Heart left ventricle (tissue), 16 donors: ENCODE measurements around the gene PRSS57. TPM values are rescaled to one million over a fixed set of nuclear protein-coding genes. Genes with fewer than 3 reads are reported as not detected.
"Not testable (repeated sequence)": the region's sequence is repeated elsewhere in the genome, so short reads cannot be mapped to it uniquely, and the experiment has no call there.

Experiments
- ATAC-seq, 4 donors: fragments of 200-7000 bp; cut with Tn5 transposase; one replicate each; pipeline ENCODE4 v1.9.1; 2020 to 2022; ENCODE audit warnings: moderate library complexity in 4 of 4, mild to moderate bottlenecking in 3 of 4, moderate number of reproducible peaks in 1 of 4
- DNase-seq, 5 donors: peaks; one replicate each; pipeline ENCODE4 v3.0.0-alpha.2; 2020
- H3K27ac ChIP-seq, 12 donors: fragments of 200-600 bp; sonication (generic) in 4 of 12; one replicate each; pipeline versions ENCODE4 v1.5.0 to v1.8.0; 2016 to 2022; ENCODE audit warnings: mild to moderate bottlenecking in 2 of 12
- H3K27me3 ChIP-seq, 9 donors: fragments of 200-600 bp; sonication (generic) in 2 of 9; one replicate each; pipeline versions ENCODE4 v1.5.1 to v1.8.0; 2016 to 2022; ENCODE audit warnings: mild to moderate bottlenecking in 3 of 9
- H3K36me3 ChIP-seq, 9 donors: fragments of 200-600 bp; sonication (generic) in 2 of 9; one replicate each; pipeline versions ENCODE4 v1.5.0 to v1.8.0; 2018 to 2022; ENCODE audit warnings: mild to moderate bottlenecking in 2 of 9
- H3K4me1 ChIP-seq, 12 donors: fragments of 200-600 bp; sonication (generic) in 4 of 12; one replicate each; pipeline versions ENCODE4 v1.5.0 to v1.8.0; 2016 to 2022; ENCODE audit warnings: mild to moderate bottlenecking in 3 of 12
- H3K4me3 ChIP-seq, 12 donors: fragments of 200-600 bp; sonication (generic) in 4 of 12; one replicate each; pipeline versions ENCODE4 v1.5.0 to v1.8.0; 2017 to 2022; ENCODE audit warnings: mild to moderate bottlenecking in 9 of 12, moderate library complexity in 4 of 12
- H3K9me3 ChIP-seq, 12 donors: fragments of 200-600 bp; sonication (generic) in 4 of 12; one replicate each; pipeline versions ENCODE4 v1.5.0 to v1.8.0; 2016 to 2022; ENCODE audit warnings: mild to moderate bottlenecking in 1 of 12
- CTCF ChIP-seq, 12 donors: fragments of 200-600 bp; sonication (generic) in 4 of 12; IDR thresholded peaks; one replicate each; pipeline versions ENCODE4 v1.5.0 to v1.8.0; 2018 to 2022; ENCODE audit warnings: antibody characterized with exemption in 12 of 12, mild to moderate bottlenecking in 5 of 12
- POLR2A ChIP-seq, 2 donors: fragments of 450-650 bp; IDR thresholded peaks; one replicate each; pipeline ENCODE4 v1.6.1; 2017; ENCODE audit warnings: antibody characterized with exemption in 2 of 2, mild to moderate bottlenecking in 2 of 2, moderate library complexity in 2 of 2
- WGBS, 4 donors: extraction: QIAGEN DNeasy Blood & Tissue Kit in 2 of 4; methylation state at CpG; one replicate each; pipeline versions ENCODE4 v1.1.5 to v1.1.7; 2013 to 2018; 5-methylcytosine and 5-hydroxymethylcytosine counted together
- intact Hi-C, 10 donors: fragments of 100-400 bp; cut with DNase I; formaldehyde crosslinking; loops; one replicate each; pipeline versions ENCODE4 v1.11.1 to v1.14.2; 2022
- polyA plus RNA-seq, 2 donors: library from polyadenylated mRNA; stranded (reverse); fragments of 200-250 nt; gene quantifications; one replicate each; pipeline ENCODE4 v1.2.3, GENCODE V29; 2013
- total RNA-seq, 9 donors: library from RNA; depleted of rRNA in 2 of 9; stranded (reverse); fragments of >200 nt in 2 of 9; fragmentation: NEBNext Ultra II Directional in 3 of 9; extraction: Animal tissue kit (Norgen Biotek cat#: 25700) in 3 of 9; gene quantifications; one replicate each; pipeline versions ENCODE4 v1.1.0 to v1.2.4, GENCODE V29; 2016 to 2023
- donor health status: ischemic (EF 13 %, LVEDD 7.1; RV severe dilation, severe dysfunction).
- donor health status: healthy with polysubstance abuse.
- donor health status: DM: no; HTN: yes; CAD: no.
- donor health status: DM: no; HTN: no; CAD: no.
- donor health status: ischemic (EF 25% LVEDD 6.9; RV normal size, moderate dysfunction).
- donor health status: ischemic (EF 25% LVEDD 5.7; RV mildly dilated, moderate dysfunction).
- donor health status: healthy.
- donor health status: DM: yes; HTN: yes; CAD: no.
- donor health status: ischemic (EF 35%, LVEDD 5.7; RV mildly dilated, moderate dysfunction).
- donor health status: nonischemic (EF 11% LVEDD 7.7; RV severe dilation, severe dysfunction).
- donor health status: DM: yes; HTN: yes; CAD: no.
- donor health status: PGD.
- donor health status: ischemic (EF 29% LVEDD 5.4; RV normal size, mild dysfunction).
- donor health status: nonischemic (EF 23%, LVEDD 6.1; RV moderate dilation, normal function).

PRSS57 gene
- total and polyA plus RNA-seq, 11 donors = not detected

DNA sequence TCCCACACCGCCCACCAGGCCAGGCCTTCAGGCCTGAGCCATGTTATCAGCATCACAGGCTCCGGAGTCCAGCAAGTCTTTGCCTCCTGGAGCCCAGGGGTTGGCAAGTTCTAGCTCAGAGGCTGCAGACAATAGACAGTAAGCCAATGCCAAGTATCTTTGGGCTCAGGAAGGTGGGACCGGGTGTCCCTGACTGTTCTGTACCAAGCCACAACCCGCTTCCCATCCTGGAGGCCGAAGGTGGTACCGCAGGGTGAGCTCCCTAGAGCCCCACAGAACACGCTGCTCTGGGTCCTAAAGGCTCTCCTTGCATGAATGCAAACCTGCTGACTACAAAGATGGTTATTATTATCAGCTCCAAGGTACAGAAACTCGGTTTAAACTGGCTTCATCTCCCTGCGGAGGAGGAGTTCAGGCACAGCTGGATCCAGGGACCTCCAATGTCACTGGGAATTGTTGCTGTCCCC lies 24.6 kb downstream of the PRSS57 start:
- no peak for ATAC-seq
- Histone ChIP-seq H3K27ac (no peak overlapping the region), H3K4me3 (no peak overlapping the region), H3K36me3 (no peaks in the 10 kb centered on the region), H3K4me1 (peaks cover 0 to 16% (median 6%) of the 10 kb centered on the region in 12 donors), H3K27me3 (peaks cover 0 to 10% (median 0%) of the 10 kb centered on the region in 9 donors), H3K9me3 (peaks cover 0 to 6% (median 0%) of the 10 kb centered on the region in 12 donors)
- DNase-seq = no peak
- TF ChIP-seq CTCF (IDR thresholded peaks at IDR 0.05) (peak in 1 of 12 donors; percentile 5), POLR2A (IDR thresholded peaks at IDR 0.05) (no peak)
- WGBS, 4 donors = 77 to 83% (median 81%) methylated on average over 5 to 9 of the region's 9 CpGs
- intact Hi-C loops = no loop called here

- H3K4me3 ChIP-seq, H3K27ac ChIP-seq, intact Hi-C loops, DNase-seq, H3K36me3 ChIP-seq, ATAC-seq, H3K9me3 ChIP-seq, H3K27me3 ChIP-seq: not testable (repeated sequence)
- peaks cover 0 to 26% (median 9%) of the 10 kb centered on the region in 12 donors for H3K4me1 ChIP-seq
- WGBS, 4 donors = 53 to 63% (median 60%) methylated on average over 12 of the region's 12 CpGs
These were observed 26.4 kb downstream of the PRSS57 start for GRCh38 chr19:668675-669434.

DNA sequence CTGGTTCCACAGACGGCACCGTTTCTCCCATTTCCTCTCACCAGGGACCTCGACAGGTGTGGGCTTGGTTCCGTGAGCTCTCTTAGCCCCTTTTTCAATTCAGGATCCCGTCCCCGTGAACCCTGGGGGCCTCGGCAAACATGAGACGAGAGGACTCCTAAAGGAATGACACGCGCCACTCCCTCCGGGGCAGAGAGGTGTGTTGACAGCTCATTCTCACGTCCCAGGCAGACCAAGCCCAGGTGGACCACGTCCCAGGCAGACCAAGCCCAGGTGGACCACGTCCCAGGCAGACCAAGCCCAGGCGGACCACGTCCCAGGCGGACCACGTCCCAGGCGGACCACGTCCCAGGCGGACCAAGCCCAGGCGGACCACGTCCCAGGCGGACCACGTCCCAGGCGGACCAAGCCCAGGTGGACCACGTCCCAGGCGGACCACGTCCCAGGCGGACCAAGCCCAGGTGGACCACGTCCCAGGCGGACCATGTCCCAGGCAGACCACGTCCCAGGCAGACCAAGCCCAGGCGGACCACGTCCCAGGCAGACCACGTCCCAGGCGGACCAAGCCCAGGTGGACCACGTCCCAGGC lies 28.2 kb downstream of the PRSS57 start:
- intact Hi-C loops, H3K27ac ChIP-seq, H3K36me3 ChIP-seq, H3K27me3 ChIP-seq, H3K9me3 ChIP-seq, ATAC-seq, H3K4me3 ChIP-seq: not testable (repeated sequence)
- WGBS, 4 donors = 85 to 93% (median 87%) methylated on average over 20 to 38 of the region's 38 CpGs
- peaks cover under 1 to 32% (median 17%) of the 10 kb centered on the region in 12 donors for H3K4me1 ChIP-seq
- peak in 1 of 5 donors; percentile 50 for DNase-seq

GRCh38 chr19:664913-665443 lies 30.3 kb downstream of the PRSS57 start:
- H3K36me3 ChIP-seq = no peaks in the 10 kb centered on the region
- TF ChIP-seq CTCF (IDR thresholded peaks at IDR 0.05) (peak; percentile 85 to 98 (median 94)), POLR2A (IDR thresholded peaks at IDR 0.05) (peak in 1 of 2 donors; percentile 29)
- peak overlapping the region in 2 of 12 donors; percentile 6 to 35 for H3K27ac ChIP-seq
- peak; percentile 8 to 56 (median 38) for ATAC-seq
- peaks cover 11 to 50% (median 38%) of the 10 kb centered on the region in 12 donors for H3K4me1 ChIP-seq
- intact Hi-C loops = loop anchor here in 9 of 10 donors (1.0 to 5.0 kb wide), 7 partner anchors 15 to 247 kb away; partner anchors contain the start of genes PALM (in 1 of the 9) and R3HDM4 (in 1 of the 9)
- H3K27me3 ChIP-seq = no peaks in the 10 kb centered on the region
- 4 to 17% (median 8%) methylated on average over 7 to 24 of the region's 24 CpGs for WGBS, 4 donors
- DNase-seq = peak; percentile 79 to 90 (median 81)
- H3K4me3 ChIP-seq = peak overlapping the region in 9 of 12 donors; percentile 17 to 44 (median 28)
- H3K9me3 ChIP-seq = peaks cover 0 to 6% (median 0%) of the 10 kb centered on the region in 12 donors
